Mammary epithelial cell (primary cell): Measurements from ENCODE around the gene ARL5A.

Source experiments
- EZH2 ChIP-seq: IDR thresholded peaks from 2 replicates; pipeline ENCODE4 v1.6.1; 2012; ENCODE audit warnings: low read length, inconsistent platforms, borderline replicate concordance
- TF ChIP-seq, protein P1 (sequence below), 2 donors: IDR thresholded peaks in 1 of 2; conservative IDR thresholded peaks in 1 of 2; 2 replicates each; pipeline ENCODE4 v1.5.1; 2011 to 2012; ENCODE audit warnings: inconsistent platforms in 2 of 2, low read length in 2 of 2, mild to moderate bottlenecking in 2 of 2, control low read depth in 1 of 2, low read depth in 1 of 2; ENCODE audit not compliant: insufficient read depth in 1 of 2; ENCODE audit errors: extremely low read depth in 1 of 2

DNA sequence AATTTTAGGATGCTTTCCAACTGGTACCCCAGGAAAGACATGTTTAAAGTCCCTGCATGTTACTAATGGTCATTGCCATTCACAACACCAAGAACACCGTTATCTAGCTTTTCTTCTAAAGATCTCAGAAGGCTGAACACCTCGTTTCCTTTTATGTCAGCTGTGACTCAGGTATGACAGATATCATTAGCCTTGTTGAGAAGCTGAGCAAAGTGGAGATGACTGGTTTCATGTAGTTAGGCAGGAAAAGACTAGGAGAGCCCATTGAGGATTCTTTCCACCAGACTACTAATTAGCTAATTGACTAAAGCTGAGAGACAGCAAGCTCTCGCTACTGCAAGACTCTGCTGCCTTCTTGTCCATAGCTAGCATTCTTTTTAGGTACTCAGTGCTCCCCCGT lies 32.0 kb upstream of the ARL5A start:
- TF ChIP-seq, protein P1, sequence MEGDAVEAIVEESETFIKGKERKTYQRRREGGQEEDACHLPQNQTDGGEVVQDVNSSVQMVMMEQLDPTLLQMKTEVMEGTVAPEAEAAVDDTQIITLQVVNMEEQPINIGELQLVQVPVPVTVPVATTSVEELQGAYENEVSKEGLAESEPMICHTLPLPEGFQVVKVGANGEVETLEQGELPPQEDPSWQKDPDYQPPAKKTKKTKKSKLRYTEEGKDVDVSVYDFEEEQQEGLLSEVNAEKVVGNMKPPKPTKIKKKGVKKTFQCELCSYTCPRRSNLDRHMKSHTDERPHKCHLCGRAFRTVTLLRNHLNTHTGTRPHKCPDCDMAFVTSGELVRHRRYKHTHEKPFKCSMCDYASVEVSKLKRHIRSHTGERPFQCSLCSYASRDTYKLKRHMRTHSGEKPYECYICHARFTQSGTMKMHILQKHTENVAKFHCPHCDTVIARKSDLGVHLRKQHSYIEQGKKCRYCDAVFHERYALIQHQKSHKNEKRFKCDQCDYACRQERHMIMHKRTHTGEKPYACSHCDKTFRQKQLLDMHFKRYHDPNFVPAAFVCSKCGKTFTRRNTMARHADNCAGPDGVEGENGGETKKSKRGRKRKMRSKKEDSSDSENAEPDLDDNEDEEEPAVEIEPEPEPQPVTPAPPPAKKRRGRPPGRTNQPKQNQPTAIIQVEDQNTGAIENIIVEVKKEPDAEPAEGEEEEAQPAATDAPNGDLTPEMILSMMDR (conservative IDR thresholded peaks at IDR 0.05 in 1 of 2, IDR thresholded peaks at IDR 0.05 in 1 of 2; ENCODE audit: extremely low read depth in 1 of 2, insufficient read depth in 1 of 2, low read depth in 1 of 2, low read length in 2 of 2), result no peak
- TF ChIP-seq EZH2, result no peak
